DND-41 (cell line): ENCODE data around the gene L3MBTL1.

ENCODE experiments used
- ATAC-seq: fragments of 200-7000 bp; cut with Tn5 transposase; 3 replicates; pipeline ENCODE4 v1.9.1; 2021; ENCODE audit warnings: low read depth; ENCODE audit not compliant: insufficient read depth
- DNase-seq: peaks from one replicate; pipeline ENCODE4 v3.0.0-alpha.2; 2020
- H2AFZ ChIP-seq: 2 replicates; pipeline ENCODE4 v1.6.0; 2012; ENCODE audit warnings: low read depth, low read length
- H3K27ac ChIP-seq: 2 replicates; pipeline ENCODE4 v1.5.1; 2012; ENCODE audit warnings: low read length, inconsistent platforms
- H3K27me3 ChIP-seq: fragments of 200-600 bp; sonication (generic); 2 replicates; pipeline ENCODE4 v1.6.0; 2012; ENCODE audit warnings: low read length, mild to moderate bottlenecking, inconsistent platforms; ENCODE audit not compliant: insufficient read depth, poor library complexity
- H3K36me3 ChIP-seq: 2 replicates; pipeline ENCODE4 v1.5.1; 2012; ENCODE audit warnings: low read length, inconsistent platforms; ENCODE audit not compliant: insufficient read depth
- H3K4me1 ChIP-seq: 2 replicates; pipeline ENCODE4 v1.5.1; 2012; ENCODE audit warnings: mild to moderate bottlenecking, low read length; ENCODE audit not compliant: insufficient read depth
- H3K4me2 ChIP-seq: 2 replicates; pipeline ENCODE4 v1.6.0; 2012; ENCODE audit warnings: mild to moderate bottlenecking, moderate library complexity, low read length, inconsistent platforms; ENCODE audit not compliant: insufficient read depth
- H3K4me3 ChIP-seq, 2 experiments: fragments of 200-600 bp in 1 of 2; shearing (Covaris generic) in 1 of 2; 2 replicates each; pipeline ENCODE4 v1.5.1; 2012 to 2016; ENCODE audit warnings: inconsistent platforms in 2 of 2, low read length in 2 of 2, mild to moderate bottlenecking in 2 of 2, low read depth in 1 of 2, moderate library complexity in 1 of 2
- H3K79me2 ChIP-seq: 2 replicates; pipeline ENCODE4 v1.6.0; 2012; ENCODE audit warnings: low read length, inconsistent platforms; ENCODE audit not compliant: insufficient read depth
- H3K9ac ChIP-seq: 2 replicates; pipeline ENCODE4 v1.6.0; 2012; ENCODE audit warnings: low read depth, mild to moderate bottlenecking, inconsistent platforms, low read length, moderate library complexity
- H3K9me3 ChIP-seq: 2 replicates; pipeline ENCODE4 v1.5.1; 2012; ENCODE audit warnings: low read length, moderate library complexity, mild to moderate bottlenecking, inconsistent platforms; ENCODE audit not compliant: insufficient read depth, severe bottlenecking
- H4K20me1 ChIP-seq: 2 replicates; pipeline ENCODE4 v1.6.0; 2012; ENCODE audit warnings: low read length; ENCODE audit not compliant: insufficient read depth
- EZH2 ChIP-seq: IDR thresholded peaks from 3 replicates; pipeline ENCODE4 v1.6.1; 2012; ENCODE audit warnings: borderline replicate concordance, low read depth, mild to moderate bottlenecking, moderate library complexity, low read length, inconsistent platforms; ENCODE audit not compliant: severe bottlenecking
- TF ChIP-seq, protein P1 (sequence below): IDR thresholded peaks from 2 replicates; pipeline ENCODE4 v1.5.1; 2012; ENCODE audit warnings: borderline replicate concordance, low read length, moderate library complexity, mild to moderate bottlenecking; ENCODE audit not compliant: poor library complexity, severe bottlenecking; ENCODE audit errors: extremely low read depth

The L3MBTL1 gene

GRCh38 chr20:43568706-43569105 is 61.2 kb downstream of the L3MBTL1 start:
- H3K4me3 ChIP-seq = no peak overlapping the region
- ATAC-seq = no peak
- TF ChIP-seq, protein P1, sequence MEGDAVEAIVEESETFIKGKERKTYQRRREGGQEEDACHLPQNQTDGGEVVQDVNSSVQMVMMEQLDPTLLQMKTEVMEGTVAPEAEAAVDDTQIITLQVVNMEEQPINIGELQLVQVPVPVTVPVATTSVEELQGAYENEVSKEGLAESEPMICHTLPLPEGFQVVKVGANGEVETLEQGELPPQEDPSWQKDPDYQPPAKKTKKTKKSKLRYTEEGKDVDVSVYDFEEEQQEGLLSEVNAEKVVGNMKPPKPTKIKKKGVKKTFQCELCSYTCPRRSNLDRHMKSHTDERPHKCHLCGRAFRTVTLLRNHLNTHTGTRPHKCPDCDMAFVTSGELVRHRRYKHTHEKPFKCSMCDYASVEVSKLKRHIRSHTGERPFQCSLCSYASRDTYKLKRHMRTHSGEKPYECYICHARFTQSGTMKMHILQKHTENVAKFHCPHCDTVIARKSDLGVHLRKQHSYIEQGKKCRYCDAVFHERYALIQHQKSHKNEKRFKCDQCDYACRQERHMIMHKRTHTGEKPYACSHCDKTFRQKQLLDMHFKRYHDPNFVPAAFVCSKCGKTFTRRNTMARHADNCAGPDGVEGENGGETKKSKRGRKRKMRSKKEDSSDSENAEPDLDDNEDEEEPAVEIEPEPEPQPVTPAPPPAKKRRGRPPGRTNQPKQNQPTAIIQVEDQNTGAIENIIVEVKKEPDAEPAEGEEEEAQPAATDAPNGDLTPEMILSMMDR = no peak
- no peak for TF ChIP-seq EZH2
- no peaks in the 10 kb centered on the region for H3K4me1 ChIP-seq
- H3K4me2 ChIP-seq = no peak overlapping the region
- H3K9me3 ChIP-seq = no peaks in the 10 kb centered on the region
- no peak overlapping the region for H2AFZ ChIP-seq
- H3K36me3 ChIP-seq = no peaks in the 10 kb centered on the region
- no peaks in the 10 kb centered on the region for H3K79me2 ChIP-seq
- DNase-seq = no peak
- H3K27ac ChIP-seq = no peak overlapping the region
- H3K9ac ChIP-seq = no peak overlapping the region
- H3K27me3 ChIP-seq = no peaks in the 10 kb centered on the region
- H4K20me1 ChIP-seq = 0 out of 2 replicates have a peak, but pooled peaks cover 3% of the 10 kb centered on the region

- no peaks in the 10 kb centered on the region for H3K4me1 ChIP-seq
- H3K9ac ChIP-seq = no peak overlapping the region
- no peak overlapping the region for H3K27ac ChIP-seq
- 0 out of 2 replicates have a peak, but pooled peaks cover 3% of the 10 kb centered on the region for H4K20me1 ChIP-seq
- H3K36me3 ChIP-seq = no peaks in the 10 kb centered on the region
- H3K27me3 ChIP-seq = no peaks in the 10 kb centered on the region
- no peak overlapping the region for H3K4me3 ChIP-seq
- TF ChIP-seq, protein P1 = no peak
- no peak for TF ChIP-seq EZH2
- no peaks in the 10 kb centered on the region for H3K79me2 ChIP-seq
- ATAC-seq = no peak
- no peak overlapping the region for H2AFZ ChIP-seq
- no peaks in the 10 kb centered on the region for H3K9me3 ChIP-seq
- DNase-seq = no peak
- no peak overlapping the region for H3K4me2 ChIP-seq
These were observed 61.8 kb downstream of the L3MBTL1 start for GRCh38 chr20:43569282-43569681.

DNA sequence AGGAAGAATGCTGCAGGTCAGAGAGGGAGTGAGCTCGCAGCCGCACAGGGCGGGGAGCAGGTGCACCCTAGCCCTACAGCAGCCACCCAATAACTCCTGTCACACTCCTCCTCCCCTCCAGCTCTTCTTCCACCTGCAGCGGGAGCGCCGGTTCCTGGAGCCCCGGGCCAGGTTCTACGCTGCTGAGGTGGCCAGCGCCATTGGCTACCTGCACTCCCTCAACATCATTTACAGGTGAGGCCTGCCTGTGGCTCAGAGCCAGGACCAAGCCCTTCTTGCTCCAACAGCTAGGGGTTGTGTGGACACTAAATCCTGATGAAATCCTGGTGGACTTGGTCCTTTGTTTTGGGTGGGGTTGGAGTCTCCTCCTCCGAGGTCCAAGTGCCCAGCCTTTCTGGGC is 63.0 kb downstream of the L3MBTL1 start:
- Histone ChIP-seq H3K27ac (no peak overlapping the region), H3K27me3 (no peaks in the 10 kb centered on the region), H3K9me3 (no peaks in the 10 kb centered on the region), H3K4me3 (no peak overlapping the region), H3K4me1 (no peaks in the 10 kb centered on the region), H3K79me2 (no peaks in the 10 kb centered on the region), H4K20me1 (0 out of 2 replicates have a peak, but pooled peaks cover 3% of the 10 kb centered on the region), H2AFZ (no peak overlapping the region), H3K36me3 (no peaks in the 10 kb centered on the region), H3K9ac (no peak overlapping the region), H3K4me2 (no peak overlapping the region)
- ATAC-seq (no peak), DNase-seq (no peak)
- TF ChIP-seq, protein P1 = no peak
- TF ChIP-seq EZH2 = no peak

- ATAC-seq = no peak
These were observed 63.8 kb downstream of the L3MBTL1 start for GRCh38 chr20:43571310-43571709.

More at GRCh38 chr20:43571310-43571709, 63.8 kb downstream of the L3MBTL1 start:
- H3K36me3 ChIP-seq = no peaks in the 10 kb centered on the region
- TF ChIP-seq EZH2 = no peak
- TF ChIP-seq, protein P1 = peak; percentile 17
- no peak overlapping the region for H3K27ac ChIP-seq
- no peak overlapping the region for H3K9ac ChIP-seq
- no peaks in the 10 kb centered on the region for H3K9me3 ChIP-seq
- no peaks in the 10 kb centered on the region for H3K27me3 ChIP-seq
- H2AFZ ChIP-seq = no peak overlapping the region
- no peak for DNase-seq
- no peak overlapping the region for H3K4me2 ChIP-seq
- H3K4me3 ChIP-seq = no peak overlapping the region
- H3K4me1 ChIP-seq = no peaks in the 10 kb centered on the region
- H4K20me1 ChIP-seq = 0 out of 2 replicates have a peak, but pooled peaks cover 3% of the 10 kb centered on the region
- no peaks in the 10 kb centered on the region for H3K79me2 ChIP-seq
